ENCODE data around the gene PRRG4. TPM values are rescaled to one million over a fixed set of nuclear protein-coding genes. Genes with fewer than 3 reads are reported as not detected.

The PRRG4 gene
- total and polyA plus RNA-seq, 4 experiments from 2014 or later: not detected

DNA sequence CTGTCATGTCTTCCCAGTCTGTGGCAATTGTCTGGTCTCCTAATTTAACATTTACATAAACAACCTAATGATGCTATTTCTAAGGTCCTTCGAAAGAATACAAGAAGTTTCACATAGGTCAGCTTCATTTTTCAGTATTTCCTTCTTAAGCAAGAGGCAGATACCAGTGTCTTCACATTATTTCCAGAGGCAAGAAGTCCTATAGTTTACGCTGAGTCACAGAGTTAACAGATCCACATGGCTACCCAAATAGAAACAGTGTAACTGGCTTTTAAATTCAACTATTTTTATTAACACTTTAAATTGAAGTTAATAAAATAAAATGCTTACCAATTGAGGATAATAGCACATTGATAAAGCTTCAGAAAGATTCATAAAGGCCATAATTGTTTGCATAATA, 10.9 kb downstream of the PRRG4 start:
- H3K4me3 Mint-ChIP-seq: no peak overlapping the region
- no peaks in the 10 kb centered on the region for H3K9me3 Mint-ChIP-seq
- no peak overlapping the region for H3K4me3 ChIP-seq (ENCODE audit: low read length in 2 of 2)
- ChIA-PET CTCF (ENCODE audit: partially characterized antibody) (no interaction called here), POLR2A (ENCODE audit: partially characterized antibody) (no interaction called here)
- no peaks in the 10 kb centered on the region for H3K36me3 ChIP-seq (ENCODE audit: insufficient read depth, low read length)
- peaks cover 2 to 4% of the 10 kb centered on the region in 2 donors for H3K27me3 Mint-ChIP-seq
- H3K27me3 ChIP-seq (ENCODE audit: insufficient read depth, low read length): no peaks in the 10 kb centered on the region
- intact Hi-C loops (cut with micrococcal nuclease): no loop called here
- H3K4me1 Mint-ChIP-seq: no peaks in the 10 kb centered on the region
- H3K4me1 ChIP-seq (ENCODE audit: insufficient read depth, low read length): no peaks in the 10 kb centered on the region
- no peaks in the 10 kb centered on the region for H3K36me3 Mint-ChIP-seq
- H3K27ac Mint-ChIP-seq: no peak overlapping the region
- DNase-seq: no peak
- H3K9me3 ChIP-seq (ENCODE audit: control insufficient read depth in 1 of 2, low read length in 2 of 2): no peaks in the 10 kb centered on the region
- H3K27ac ChIP-seq (ENCODE audit: low read depth, low read length): no peak overlapping the region

DNA sequence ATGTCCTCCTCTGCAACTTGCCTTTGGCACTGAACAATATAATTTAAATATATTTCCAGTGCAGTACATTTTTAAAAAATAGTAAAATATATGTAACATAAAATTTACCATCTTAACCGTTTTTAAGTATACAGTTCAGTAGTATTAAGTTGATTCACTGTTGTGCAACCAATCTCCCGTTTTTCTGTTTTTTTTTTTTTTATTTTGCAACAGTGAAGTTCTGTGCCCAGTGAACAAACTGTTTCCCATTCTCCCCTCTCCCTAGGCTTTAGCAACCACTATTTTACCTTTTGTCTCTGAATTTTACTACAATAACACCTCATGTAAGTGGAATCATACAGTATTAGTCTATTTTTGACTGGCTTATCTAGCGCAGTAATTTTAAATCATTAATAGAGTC, 13.8 kb downstream of the PRRG4 start:
- H3K27ac ChIP-seq (ENCODE audit: low read depth, low read length): no peak overlapping the region
- intact Hi-C loops (cut with micrococcal nuclease): no loop called here

GRCh38 chr11:32847511-32847910, 17.8 kb downstream of the PRRG4 start:
- Mint-ChIP-seq H3K9me3 (peaks cover 0 to 8% (median 2%) of the 10 kb centered on the region in 8 donors), H3K27ac (no peak overlapping the region), H3K4me3 (no peak overlapping the region), H3K4me1 (no peaks in the 10 kb centered on the region), H3K36me3 (no peaks in the 10 kb centered on the region), H3K27me3 (peaks cover 3 to 8% of the 10 kb centered on the region in 2 donors)
- Histone ChIP-seq H3K4me1 (ENCODE audit: insufficient read depth, low read length) (no peaks in the 10 kb centered on the region), H3K9me3 (ENCODE audit: control insufficient read depth in 1 of 2, low read length in 2 of 2) (no peaks in the 10 kb centered on the region), H3K4me3 (ENCODE audit: low read length in 2 of 2) (no peak overlapping the region), H3K27me3 (ENCODE audit: insufficient read depth, low read length) (no peaks in the 10 kb centered on the region), H3K27ac (ENCODE audit: low read depth, low read length) (no peak overlapping the region), H3K36me3 (ENCODE audit: insufficient read depth, low read length) (no peaks in the 10 kb centered on the region)
- no peak for DNase-seq
- POLR2A ChIA-PET (ENCODE audit: partially characterized antibody): no interaction called here
- intact Hi-C loops (cut with micrococcal nuclease): no loop called here
- CTCF ChIA-PET (ENCODE audit: partially characterized antibody): no interaction called here

More for the DNA sequence above, 13.8 kb downstream of the PRRG4 start:
- Histone ChIP-seq H3K27me3 (ENCODE audit: insufficient read depth, low read length) (no peaks in the 10 kb centered on the region), H3K4me1 (ENCODE audit: insufficient read depth, low read length) (no peaks in the 10 kb centered on the region), H3K36me3 (ENCODE audit: insufficient read depth, low read length) (no peaks in the 10 kb centered on the region), H3K9me3 (ENCODE audit: control insufficient read depth in 1 of 2, low read length in 2 of 2) (no peaks in the 10 kb centered on the region), H3K4me3 (ENCODE audit: low read length in 2 of 2) (no peak overlapping the region)
- no peak for DNase-seq
- H3K4me1 Mint-ChIP-seq: no peaks in the 10 kb centered on the region
- no peak overlapping the region for H3K27ac Mint-ChIP-seq
- H3K4me3 Mint-ChIP-seq: no peak overlapping the region
- H3K27me3 Mint-ChIP-seq: peaks cover 3 to 8% of the 10 kb centered on the region in 2 donors
- CTCF ChIA-PET (ENCODE audit: partially characterized antibody): no interaction called here
- no peaks in the 10 kb centered on the region for H3K36me3 Mint-ChIP-seq
- POLR2A ChIA-PET (ENCODE audit: partially characterized antibody): no interaction called here
- H3K9me3 Mint-ChIP-seq: peaks cover 0 to 8% (median 2%) of the 10 kb centered on the region in 8 donors

GRCh38 chr11:32849761-32850160, 20.0 kb downstream of the PRRG4 start:
- Histone ChIP-seq H3K36me3 (ENCODE audit: insufficient read depth, low read length) (no peaks in the 10 kb centered on the region), H3K27me3 (ENCODE audit: insufficient read depth, low read length) (no peaks in the 10 kb centered on the region), H3K9me3 (ENCODE audit: control insufficient read depth in 1 of 2, low read length in 2 of 2) (no peaks in the 10 kb centered on the region), H3K4me1 (ENCODE audit: insufficient read depth, low read length) (no peaks in the 10 kb centered on the region), H3K4me3 (ENCODE audit: low read length in 2 of 2) (no peak overlapping the region), H3K27ac (ENCODE audit: low read depth, low read length) (no peak overlapping the region)
- CTCF ChIA-PET (ENCODE audit: partially characterized antibody): no interaction called here
- Mint-ChIP-seq H3K4me3 (no peak overlapping the region), H3K27me3 (peaks cover 3 to 8% of the 10 kb centered on the region in 2 donors), H3K36me3 (no peaks in the 10 kb centered on the region), H3K4me1 (no peaks in the 10 kb centered on the region), H3K27ac (no peak overlapping the region), H3K9me3 (peaks cover 0 to 8% (median 2%) of the 10 kb centered on the region in 8 donors)
- POLR2A ChIA-PET (ENCODE audit: partially characterized antibody): no interaction called here
- intact Hi-C loops (cut with micrococcal nuclease): no loop called here
- no peak for DNase-seq

DNA sequence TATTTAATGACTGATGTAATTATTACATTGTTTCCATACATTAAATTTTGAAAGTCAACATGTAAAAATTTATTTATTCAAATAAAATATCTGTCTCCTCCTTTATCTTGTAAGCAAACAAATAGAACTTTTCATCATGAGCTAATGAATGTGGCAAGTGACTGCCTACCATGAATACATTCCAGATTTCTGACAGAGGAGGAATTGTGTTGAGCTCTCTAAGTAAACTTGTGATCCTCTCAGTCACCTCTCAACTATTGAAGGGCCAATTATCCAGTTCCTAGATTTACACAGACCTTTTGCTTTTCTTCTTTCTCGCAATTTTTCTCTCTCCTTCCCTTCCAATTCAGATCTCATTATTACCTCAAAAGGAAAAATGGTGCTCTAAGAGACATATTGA, 21.5 kb downstream of the PRRG4 start:
- H3K4me3 Mint-ChIP-seq: no peak overlapping the region
- Histone ChIP-seq H3K36me3 (ENCODE audit: insufficient read depth, low read length) (no peaks in the 10 kb centered on the region), H3K27ac (ENCODE audit: low read depth, low read length) (no peak overlapping the region), H3K9me3 (ENCODE audit: control insufficient read depth in 1 of 2, low read length in 2 of 2) (no peaks in the 10 kb centered on the region), H3K4me3 (ENCODE audit: low read length in 2 of 2) (no peak overlapping the region), H3K27me3 (ENCODE audit: insufficient read depth, low read length) (no peaks in the 10 kb centered on the region), H3K4me1 (ENCODE audit: insufficient read depth, low read length) (no peaks in the 10 kb centered on the region)
- intact Hi-C loops (cut with micrococcal nuclease): no loop called here
- peaks cover 2 to 3% of the 10 kb centered on the region in 2 donors for H3K27me3 Mint-ChIP-seq
- no peak overlapping the region for H3K27ac Mint-ChIP-seq
- no peaks in the 10 kb centered on the region for H3K36me3 Mint-ChIP-seq
- ChIA-PET POLR2A (ENCODE audit: partially characterized antibody) (no interaction called here), CTCF (ENCODE audit: partially characterized antibody) (no interaction called here)
- no peak for DNase-seq
- H3K4me1 Mint-ChIP-seq: no peaks in the 10 kb centered on the region
- H3K9me3 Mint-ChIP-seq: peaks cover 0 to 8% (median 2%) of the 10 kb centered on the region in 8 donors

GRCh38 chr11:32852207-32852606, 22.5 kb downstream of the PRRG4 start:
- no peaks in the 10 kb centered on the region for H3K36me3 Mint-ChIP-seq
- no peak overlapping the region for H3K4me3 Mint-ChIP-seq
- Histone ChIP-seq H3K9me3 (ENCODE audit: control insufficient read depth in 1 of 2, low read length in 2 of 2) (no peaks in the 10 kb centered on the region), H3K27me3 (ENCODE audit: insufficient read depth, low read length) (no peaks in the 10 kb centered on the region), H3K27ac (ENCODE audit: low read depth, low read length) (no peak overlapping the region), H3K4me3 (ENCODE audit: low read length in 2 of 2) (no peak overlapping the region), H3K4me1 (ENCODE audit: insufficient read depth, low read length) (no peaks in the 10 kb centered on the region), H3K36me3 (ENCODE audit: insufficient read depth, low read length) (no peaks in the 10 kb centered on the region)
- intact Hi-C loops (cut with micrococcal nuclease): no loop called here
- H3K9me3 Mint-ChIP-seq: peaks cover 0 to 8% (median 2%) of the 10 kb centered on the region in 8 donors
- H3K27ac Mint-ChIP-seq: no peak overlapping the region
- DNase-seq: no peak
- H3K27me3 Mint-ChIP-seq: peaks cover 2 to 3% of the 10 kb centered on the region in 2 donors
- H3K4me1 Mint-ChIP-seq: no peaks in the 10 kb centered on the region
- ChIA-PET POLR2A (ENCODE audit: partially characterized antibody) (no interaction called here), CTCF (ENCODE audit: partially characterized antibody) (no interaction called here)

- H3K4me1 Mint-ChIP-seq: no peaks in the 10 kb centered on the region
- H3K9me3 Mint-ChIP-seq: no peaks in the 10 kb centered on the region
- ChIA-PET POLR2A (ENCODE audit: partially characterized antibody) (no interaction called here), CTCF (ENCODE audit: partially characterized antibody) (no interaction called here)
- Histone ChIP-seq H3K27me3 (ENCODE audit: insufficient read depth, low read length) (no peaks in the 10 kb centered on the region), H3K9me3 (ENCODE audit: control insufficient read depth in 1 of 2, low read length in 2 of 2) (no peaks in the 10 kb centered on the region), H3K27ac (ENCODE audit: low read depth, low read length) (no peak overlapping the region), H3K36me3 (ENCODE audit: insufficient read depth, low read length) (no peaks in the 10 kb centered on the region), H3K4me3 (ENCODE audit: low read length in 2 of 2) (no peak overlapping the region), H3K4me1 (ENCODE audit: insufficient read depth, low read length) (no peaks in the 10 kb centered on the region)
- no peaks in the 10 kb centered on the region for H3K36me3 Mint-ChIP-seq
- peaks cover 0 to 5% of the 10 kb centered on the region in 2 donors for H3K27me3 Mint-ChIP-seq
- no peak for DNase-seq
- no peak overlapping the region for H3K27ac Mint-ChIP-seq
- H3K4me3 Mint-ChIP-seq: no peak overlapping the region
- intact Hi-C loops (cut with micrococcal nuclease): no loop called here
These were observed 25.9 kb downstream of the PRRG4 start for GRCh38 chr11:32855601-32856000.

- H3K36me3 ChIP-seq (ENCODE audit: insufficient read depth, low read length): no peaks in the 10 kb centered on the region
- no peak for DNase-seq
- Mint-ChIP-seq H3K9me3 (no peaks in the 10 kb centered on the region), H3K27ac (no peak overlapping the region), H3K4me1 (no peaks in the 10 kb centered on the region), H3K36me3 (no peaks in the 10 kb centered on the region), H3K4me3 (no peak overlapping the region), H3K27me3 (peaks cover 8 to 10% of the 10 kb centered on the region in 2 donors)
- H3K4me3 ChIP-seq (ENCODE audit: low read length in 2 of 2): no peak overlapping the region
- POLR2A ChIA-PET (ENCODE audit: partially characterized antibody): no interaction called here
- no peak overlapping the region for H3K27ac ChIP-seq (ENCODE audit: low read depth, low read length)
- CTCF ChIA-PET (ENCODE audit: partially characterized antibody): no interaction called here
- no peaks in the 10 kb centered on the region for H3K27me3 ChIP-seq (ENCODE audit: insufficient read depth, low read length)
- H3K9me3 ChIP-seq (ENCODE audit: control insufficient read depth in 1 of 2, low read length in 2 of 2): no peaks in the 10 kb centered on the region
- H3K4me1 ChIP-seq (ENCODE audit: insufficient read depth, low read length): no peaks in the 10 kb centered on the region
- intact Hi-C loops (cut with micrococcal nuclease): no loop called here
These were observed 29.0 kb downstream of the PRRG4 start for GRCh38 chr11:32858731-32859130.

Measured in CD4-positive, alpha-beta memory T cell (primary cell).